ENCODE measurements around the gene CUBN.

CUBN gene

DNA sequence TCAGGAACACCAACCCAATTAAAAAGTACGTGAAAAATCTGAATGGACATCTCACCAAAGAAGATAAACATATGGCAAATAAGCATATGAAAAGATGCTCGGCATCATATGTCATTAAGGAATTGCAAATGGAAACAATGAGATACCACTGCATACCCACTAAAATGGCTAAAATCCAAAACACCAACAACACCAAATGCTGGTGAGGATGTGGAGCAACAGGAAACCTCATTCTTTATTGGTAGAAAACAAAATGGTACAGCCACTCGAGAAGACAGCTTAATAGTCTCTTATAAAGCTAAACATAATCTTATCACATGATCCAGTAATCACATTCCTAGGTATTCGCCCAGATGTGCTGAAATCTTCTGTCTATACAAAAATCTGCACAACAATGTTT is 325.5 kb downstream of the CUBN start:
- no peak for TF ChIP-seq ZFX (IDR thresholded peaks at IDR 0.05; ENCODE audit: borderline replicate concordance)
- TF ChIP-seq, protein P1, sequence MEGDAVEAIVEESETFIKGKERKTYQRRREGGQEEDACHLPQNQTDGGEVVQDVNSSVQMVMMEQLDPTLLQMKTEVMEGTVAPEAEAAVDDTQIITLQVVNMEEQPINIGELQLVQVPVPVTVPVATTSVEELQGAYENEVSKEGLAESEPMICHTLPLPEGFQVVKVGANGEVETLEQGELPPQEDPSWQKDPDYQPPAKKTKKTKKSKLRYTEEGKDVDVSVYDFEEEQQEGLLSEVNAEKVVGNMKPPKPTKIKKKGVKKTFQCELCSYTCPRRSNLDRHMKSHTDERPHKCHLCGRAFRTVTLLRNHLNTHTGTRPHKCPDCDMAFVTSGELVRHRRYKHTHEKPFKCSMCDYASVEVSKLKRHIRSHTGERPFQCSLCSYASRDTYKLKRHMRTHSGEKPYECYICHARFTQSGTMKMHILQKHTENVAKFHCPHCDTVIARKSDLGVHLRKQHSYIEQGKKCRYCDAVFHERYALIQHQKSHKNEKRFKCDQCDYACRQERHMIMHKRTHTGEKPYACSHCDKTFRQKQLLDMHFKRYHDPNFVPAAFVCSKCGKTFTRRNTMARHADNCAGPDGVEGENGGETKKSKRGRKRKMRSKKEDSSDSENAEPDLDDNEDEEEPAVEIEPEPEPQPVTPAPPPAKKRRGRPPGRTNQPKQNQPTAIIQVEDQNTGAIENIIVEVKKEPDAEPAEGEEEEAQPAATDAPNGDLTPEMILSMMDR (IDR thresholded peaks at IDR 0.05): no peak
- H3K27ac ChIP-seq: no peak overlapping the region

DNA sequence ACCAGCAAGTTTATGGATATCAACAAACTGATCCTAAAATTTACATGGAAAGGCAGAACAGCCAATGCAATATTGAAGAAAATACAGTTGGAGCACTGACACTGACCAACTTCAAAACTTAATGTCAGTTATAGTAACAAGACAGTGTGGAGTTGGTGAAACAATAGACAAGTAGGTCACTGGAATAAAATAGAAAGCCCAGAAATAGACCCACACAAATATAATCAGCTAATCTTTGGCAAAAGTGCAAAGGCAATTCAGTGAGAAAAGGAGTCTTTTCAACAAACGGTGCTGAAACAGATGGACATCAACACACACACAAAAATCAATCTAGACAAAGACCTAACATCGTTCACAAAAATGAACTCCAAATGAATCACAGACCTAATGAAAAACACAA is 326.1 kb downstream of the CUBN start:
- TF ChIP-seq, protein P1 (IDR thresholded peaks at IDR 0.05): no peak
- no peak for TF ChIP-seq ZFX (IDR thresholded peaks at IDR 0.05; ENCODE audit: borderline replicate concordance)
- H3K27ac ChIP-seq: no peak overlapping the region

- no peak for TF ChIP-seq ZFX (IDR thresholded peaks at IDR 0.05; ENCODE audit: borderline replicate concordance)
- TF ChIP-seq, protein P1 (IDR thresholded peaks at IDR 0.05): no peak
- H3K27ac ChIP-seq: no peak overlapping the region
Measured at GRCh38 chr10:16799621-16800020, 330.0 kb downstream of the CUBN start.

- H3K27ac ChIP-seq: no peak overlapping the region
- no peak for TF ChIP-seq ZFX (IDR thresholded peaks at IDR 0.05; ENCODE audit: borderline replicate concordance)
- TF ChIP-seq, protein P1 (IDR thresholded peaks at IDR 0.05): no peak
Measured at GRCh38 chr10:16798571-16798970, 331.0 kb downstream of the CUBN start.

DNA sequence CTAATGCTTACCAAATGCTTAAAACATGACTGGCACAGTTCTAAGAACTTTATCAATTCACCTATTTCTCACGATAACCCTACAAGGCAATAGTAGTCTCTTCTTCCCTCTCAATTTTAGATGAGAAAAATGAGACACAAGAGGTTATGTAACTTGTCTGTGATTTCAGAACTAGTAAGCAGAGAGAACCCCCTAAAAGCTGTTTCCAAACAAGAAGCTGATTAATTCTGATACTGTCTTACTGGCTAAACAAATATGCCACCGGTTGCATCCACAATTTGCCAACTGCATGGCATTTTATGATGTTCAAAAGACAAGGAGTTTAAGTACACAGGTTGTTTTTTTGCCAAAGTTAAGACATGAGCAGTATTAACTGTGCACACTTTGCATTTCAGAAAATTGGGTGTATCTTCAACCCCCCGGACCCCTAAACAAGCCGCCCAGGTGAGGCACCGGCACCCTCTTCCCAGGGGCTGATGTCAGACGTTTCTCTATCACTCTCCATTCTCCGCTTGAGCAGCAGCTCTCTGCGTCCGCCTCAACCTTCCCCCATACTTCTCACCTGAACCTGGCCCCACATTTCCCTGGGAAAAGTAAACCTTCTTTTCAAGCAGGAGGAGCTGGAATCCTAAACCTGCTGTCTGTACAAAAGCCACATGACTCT is 334.1 kb downstream of the CUBN start:
- TF ChIP-seq ZFX (IDR thresholded peaks at IDR 0.05; ENCODE audit: borderline replicate concordance): no peak
- TF ChIP-seq, protein P1 (IDR thresholded peaks at IDR 0.05): no peak
- no peak overlapping the region for H3K27ac ChIP-seq

DNA sequence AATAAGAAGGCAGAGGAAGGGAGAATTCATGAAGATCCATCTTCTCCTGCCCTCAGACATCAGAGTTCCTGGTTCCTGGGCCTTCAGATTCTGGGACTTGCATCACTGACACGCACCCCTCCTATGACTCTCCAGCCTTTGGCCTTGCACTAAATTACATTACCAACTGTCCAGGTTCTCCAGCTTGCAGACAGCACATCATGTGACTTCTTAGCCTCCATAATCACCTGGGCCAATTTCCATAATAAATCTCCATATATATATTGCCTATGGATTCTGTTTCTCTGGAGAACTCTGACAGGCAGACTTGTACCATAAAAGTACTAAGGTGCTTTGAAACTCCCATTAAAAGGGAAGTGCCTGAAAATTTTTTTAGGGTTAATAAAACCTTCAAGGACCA is 335.6 kb downstream of the CUBN start:
- no peak overlapping the region for H3K27ac ChIP-seq
- no peak for TF ChIP-seq ZFX (IDR thresholded peaks at IDR 0.05; ENCODE audit: borderline replicate concordance)
- TF ChIP-seq, protein P1 (IDR thresholded peaks at IDR 0.05): no peak

DNA sequence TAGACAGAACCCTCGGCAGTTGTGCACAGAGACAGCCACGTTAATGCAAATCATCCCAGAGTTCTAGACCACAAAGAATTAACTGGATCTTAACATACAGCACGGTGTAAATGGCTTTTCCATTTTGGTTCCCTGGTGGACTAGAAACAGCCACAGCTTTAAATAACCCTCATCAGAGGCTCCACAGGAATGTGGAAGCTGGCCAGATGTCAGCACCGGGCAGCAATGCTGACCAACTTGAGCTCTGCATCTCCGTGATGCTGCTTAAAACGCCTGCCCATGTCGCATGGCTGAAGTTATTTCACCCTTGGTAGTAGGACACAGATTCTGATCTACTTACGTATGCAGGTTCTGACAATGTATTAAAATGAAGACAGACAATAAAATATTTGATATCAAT is 336.9 kb downstream of the CUBN start:
- TF ChIP-seq, protein P1 (IDR thresholded peaks at IDR 0.05): no peak
- TF ChIP-seq ZFX (IDR thresholded peaks at IDR 0.05; ENCODE audit: borderline replicate concordance): no peak
- H3K27ac ChIP-seq: no peak overlapping the region

Measured in 22Rv1 (cell line).